Measurements from ENCODE around the gene OR10X1.

OR10X1 gene, protein sequence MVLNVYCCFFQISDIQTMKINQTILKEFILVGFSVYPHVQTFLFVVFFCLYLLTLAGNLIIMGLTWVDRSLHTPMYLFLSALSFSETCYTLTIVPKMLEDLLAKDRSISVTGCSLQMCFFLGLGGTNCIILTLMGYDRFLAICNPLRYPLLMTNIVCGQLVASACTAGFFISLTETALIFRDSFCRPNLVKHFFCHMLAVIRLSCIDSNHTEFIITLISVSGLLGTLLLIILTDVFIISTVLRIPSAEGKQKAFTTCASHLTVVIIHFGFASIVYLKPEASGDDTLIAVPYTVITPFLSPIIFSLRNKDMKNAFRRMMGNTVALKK

GRCh38 chr1:158579733-158580132 is at the start of gene OR10X1:
Gene OR10X1 (minus strand): TSS chr1:158579899. CDS start chr1:158579899, 0 bp downstream.
- no peak for DNase-seq

DNA sequence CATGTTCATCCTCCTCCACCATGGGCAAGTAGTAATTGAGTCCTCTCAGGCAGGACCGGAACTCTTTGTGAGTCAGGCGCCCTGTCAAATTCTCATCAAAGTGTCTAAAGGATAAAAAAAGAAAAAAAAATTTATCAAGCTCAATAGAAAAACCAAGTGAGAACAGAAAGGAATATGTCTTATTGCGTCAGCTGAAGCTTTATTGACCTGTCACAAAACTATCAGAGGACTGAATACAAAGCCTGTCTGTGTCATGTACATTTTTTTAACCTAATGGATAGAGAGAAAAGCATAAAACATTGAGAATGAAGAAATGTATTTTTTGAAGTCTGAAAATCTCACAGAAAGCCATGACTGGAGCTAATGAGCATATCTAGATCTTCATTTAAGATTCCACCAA is 34.1 kb upstream of the OR10X1 start:
- no peak for DNase-seq

- DNase-seq = no peak
Observed at GRCh38 chr1:158611916-158612315, 32.2 kb upstream of the OR10X1 start.

DNA sequence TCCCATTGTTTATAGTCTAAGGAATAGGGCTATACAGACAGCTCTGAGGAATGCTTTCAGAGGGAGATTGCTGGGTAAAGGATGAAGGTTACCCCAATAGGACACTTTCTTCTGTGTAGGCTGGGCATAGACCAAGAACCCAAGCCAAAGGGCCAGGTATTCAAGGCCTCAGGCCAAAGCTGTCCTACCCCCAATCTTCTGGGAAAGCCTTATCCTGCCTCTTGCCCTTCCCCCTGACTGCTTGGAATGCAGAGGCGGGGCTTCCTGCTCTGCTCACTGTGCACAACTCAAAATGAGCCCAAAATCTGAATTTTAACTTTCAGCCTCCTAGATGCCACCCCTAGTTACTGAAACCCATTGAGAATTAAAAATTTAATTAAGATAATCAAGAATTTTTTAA is 27.6 kb upstream of the OR10X1 start:
- no peak for DNase-seq

DNA sequence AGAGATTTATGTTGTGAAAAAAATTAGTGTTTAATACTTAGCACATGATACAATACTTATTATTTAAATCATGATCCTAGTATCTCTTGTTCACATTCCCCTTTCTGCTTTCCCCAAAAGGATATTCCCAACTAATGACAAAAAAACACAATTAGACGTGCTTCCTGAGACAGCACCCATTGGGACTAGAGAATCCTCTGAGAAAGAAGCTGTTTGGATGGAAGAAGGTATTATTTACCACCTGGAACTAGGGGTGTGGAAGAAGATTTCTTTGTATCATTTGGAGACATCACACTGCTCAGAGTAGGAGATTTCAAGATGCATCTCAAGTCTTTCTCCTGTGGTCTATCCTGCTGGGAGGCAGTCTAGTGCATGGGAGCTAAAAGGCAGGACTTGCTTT is 25.3 kb upstream of the OR10X1 start, which contains the start of gene OR10Z1:
Gene OR10Z1, plus strand, starts transcription at position 301 of the 400 bp plus-strand sequence. CDS start 1,171 bp downstream, outside the sequence.
- DNase-seq = no peak

DNA sequence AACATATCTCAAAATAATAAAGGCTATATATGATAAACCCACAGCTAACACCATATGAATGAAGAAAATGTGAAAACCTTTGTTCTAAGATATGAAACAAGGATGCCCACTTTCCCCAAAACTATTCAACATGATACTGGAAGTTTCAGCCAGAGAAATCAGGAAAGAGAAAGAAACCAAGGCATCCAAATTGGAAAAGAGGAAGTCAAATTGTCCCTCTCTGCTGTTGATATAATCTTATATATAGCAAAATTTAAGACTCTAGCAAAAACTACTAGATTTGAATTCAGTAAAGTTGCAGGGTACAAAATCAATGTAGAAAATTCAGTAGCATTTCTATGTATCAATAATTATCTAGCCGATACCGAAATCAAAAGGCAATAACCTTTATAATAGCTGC is 21.0 kb upstream of the OR10X1 start:
- DNase-seq = no peak

DNA sequence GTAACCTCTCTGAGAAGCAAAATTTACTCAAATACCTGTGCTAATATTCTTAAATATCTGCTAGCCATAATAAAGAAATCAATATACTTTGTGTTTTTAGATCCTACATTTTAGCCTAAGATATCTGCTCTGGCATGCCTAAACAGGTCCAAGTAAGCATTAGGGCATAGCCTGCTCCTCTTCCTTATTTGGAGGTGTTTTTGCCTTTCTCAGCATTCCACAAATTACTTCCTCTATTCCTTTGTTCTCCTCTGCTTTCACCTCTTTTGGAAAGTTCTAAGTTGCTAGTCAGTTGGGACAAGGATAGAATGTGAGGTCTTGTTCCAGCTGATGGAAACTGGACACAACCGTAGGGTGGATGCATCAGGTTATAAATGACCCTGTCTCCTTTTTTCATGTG is 7.2 kb upstream of the OR10X1 start:
- DNase-seq = no peak

- DNase-seq = no peak
Observed at GRCh38 chr1:158583962-158584361, 4.3 kb upstream of the OR10X1 start.

GRCh38 chr1:158577561-158577960 is 2.1 kb downstream of the OR10X1 start:
- no peak for DNase-seq

- DNase-seq = no peak
Observed at GRCh38 chr1:158572226-158572625, 7.5 kb downstream of the OR10X1 start.

GRCh38 chr1:158570480-158570879 is 9.2 kb downstream of the OR10X1 start, which contains the start of gene OR6P1:
Gene OR6P1 (minus strand): TSS chr1:158570580. CDS start chr1:158563604, 6,976 bp downstream.
- DNase-seq = no peak

DNA sequence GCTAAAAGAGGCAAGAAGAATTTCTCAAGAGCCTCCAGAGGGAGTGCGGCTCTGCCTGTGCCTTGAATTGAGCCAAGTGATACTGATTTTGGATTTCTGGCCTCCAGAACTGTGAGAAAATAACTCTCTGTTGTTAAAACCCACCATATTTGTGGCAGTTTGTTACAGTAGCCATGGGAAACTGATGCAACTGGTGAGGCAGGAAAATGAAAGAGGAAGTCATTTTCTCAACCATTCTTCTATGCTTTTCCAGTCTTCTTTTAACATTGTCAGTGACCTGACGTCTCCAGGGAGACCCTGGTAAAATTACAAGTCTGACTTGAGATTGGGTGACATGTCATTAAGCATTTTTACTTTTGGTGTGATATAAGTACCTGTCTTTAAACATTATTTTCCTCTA is 15.1 kb downstream of the OR10X1 start:
- peak; percentile 37 to 42 for DNase-seq

DNA sequence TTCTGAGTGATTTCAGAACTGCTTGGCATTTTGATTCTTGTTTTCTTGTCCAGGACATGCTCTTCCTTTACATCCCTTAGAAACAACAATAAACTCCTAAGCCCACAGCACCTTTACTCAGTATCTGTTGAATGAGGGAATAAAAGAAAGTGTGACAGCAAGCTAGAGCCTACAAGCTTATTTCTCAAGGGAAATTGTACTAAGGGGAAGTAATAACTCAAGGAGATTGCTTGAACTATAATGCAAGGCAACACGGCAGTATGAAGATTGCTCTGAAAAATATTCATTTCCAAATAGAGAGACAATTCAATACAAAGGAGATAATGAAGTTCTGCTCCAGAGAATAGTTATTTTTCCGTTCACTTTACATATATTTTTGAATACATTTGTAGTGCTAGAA is 15.8 kb downstream of the OR10X1 start:
- DNase-seq = peak; percentile 6 to 15

- no peak for DNase-seq
Observed at GRCh38 chr1:158559696-158560095, 20.0 kb downstream of the OR10X1 start.

- DNase-seq = no peak
Observed at GRCh38 chr1:158554352-158554751, 25.3 kb downstream of the OR10X1 start, which contains the start of gene OR6Y1. Gene OR6Y1 (minus strand): TSS chr1:158554405. CDS start chr1:158548105, 6,300 bp downstream.

DNA sequence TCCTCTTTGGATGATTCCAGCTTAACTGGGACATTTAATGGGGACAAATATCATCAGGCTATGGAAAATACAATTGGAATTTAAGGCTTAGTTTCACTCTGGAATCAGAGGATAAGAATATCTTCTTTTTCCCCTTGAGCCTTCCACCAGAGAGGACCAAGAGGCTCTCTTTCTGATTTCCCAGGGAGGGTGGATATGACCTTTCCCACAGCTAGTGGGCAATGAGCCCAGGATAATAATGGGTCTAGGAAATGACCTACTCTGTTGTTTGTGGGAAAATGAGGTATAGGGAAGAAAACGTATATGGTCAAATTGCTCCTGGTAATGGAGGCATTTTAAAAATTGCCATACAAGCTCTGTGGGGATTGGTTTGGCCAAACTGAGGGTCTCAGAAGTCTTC is 27.4 kb downstream of the OR10X1 start:
- no peak for DNase-seq

- no peak for DNase-seq
Observed at GRCh38 chr1:158547533-158547932, 32.2 kb downstream of the OR10X1 start.

DNA sequence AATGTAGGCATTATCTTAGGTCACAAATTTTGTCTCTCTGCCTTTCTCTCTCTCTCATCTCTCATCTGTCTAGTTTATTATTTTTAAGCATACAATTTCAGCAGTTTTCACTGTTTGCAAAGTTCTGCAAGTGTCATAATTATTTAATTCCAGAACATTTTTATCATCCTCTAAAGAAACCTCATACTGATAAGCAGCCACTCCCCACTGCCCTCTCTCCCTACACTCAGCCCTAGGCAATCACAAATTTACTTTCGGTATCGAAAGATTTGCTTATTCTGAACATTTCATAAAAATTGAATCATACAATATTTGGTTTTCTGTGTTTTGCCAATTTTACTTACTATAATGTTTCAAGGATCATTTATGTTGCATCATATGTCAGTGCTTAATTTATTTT is 42.1 kb downstream of the OR10X1 start:
- no peak for DNase-seq

DNA sequence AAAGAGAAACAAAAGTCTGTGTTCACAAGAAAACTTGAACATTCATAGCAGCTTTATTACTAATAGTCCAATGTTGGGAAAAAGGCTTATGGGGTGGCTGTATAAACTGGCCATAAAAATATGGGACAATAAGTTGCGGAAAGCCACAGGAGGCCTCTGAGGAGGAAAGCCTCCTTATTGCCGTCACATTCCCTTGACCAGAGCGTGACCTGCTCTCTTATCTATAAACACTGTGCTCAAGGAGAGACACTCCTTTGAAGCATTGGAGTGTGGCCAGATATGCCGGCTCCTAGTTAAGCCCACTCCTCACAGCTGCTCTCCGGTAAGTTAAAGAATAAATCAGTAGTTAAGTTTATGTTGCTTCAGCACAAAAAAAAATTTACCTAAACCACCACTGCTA is 45.2 kb downstream of the OR10X1 start:
- no peak for DNase-seq

All from Kasumi-1 (cell line).